ENCODE results near the gene TMEM123. TPM values are rescaled to one million over a fixed set of nuclear protein-coding genes. Genes with fewer than 3 reads are reported as not detected.
A peak's percentile ranks its signal among the peaks of the same experiment; 100 is the strongest.

The TMEM123 gene
- total RNA-seq, 2 experiments from 2014 or later = 288 to 307 TPM

GRCh38 chr11:102462610-102463009 is 10.0 kb upstream of the TMEM123 start:
- Histone ChIP-seq H3K4me1 (ENCODE audit: insufficient read depth, low read length) (peaks cover 21% of the 10 kb centered on the region), H3K27me3 (ENCODE audit: control insufficient read depth in 1 of 2, insufficient read depth in 2 of 2, low read length in 2 of 2) (no peaks in the 10 kb centered on the region), H3K27ac (ENCODE audit: low read depth in 1 of 2, low read length in 2 of 2) (no peak overlapping the region), H3K9me3 (ENCODE audit: control insufficient read depth in 1 of 2, insufficient read depth in 1 of 2, low read length in 2 of 2) (no peaks in the 10 kb centered on the region), H3K36me3 (ENCODE audit: insufficient read depth, low read length) (no peaks in the 10 kb centered on the region), H3K4me3 (ENCODE audit: low read length) (no peak overlapping the region)
- no peak for ATAC-seq (ENCODE audit: poor library complexity)
- no peaks in the 10 kb centered on the region for H3K27me3 Mint-ChIP-seq
- peaks cover 72% of the 10 kb centered on the region for H3K4me1 Mint-ChIP-seq (ENCODE audit: low read depth)
- H3K4me3 Mint-ChIP-seq = no peak overlapping the region
- ChIA-PET POLR2A (interaction anchor here (1.1 to 1.5 kb wide), 4 partner anchors 8 to 56 kb away, joined by 3 to 6 read pairs (median 4); partner anchors contain the start of gene TMEM123), CTCF (no interaction called here)
- no peak overlapping the region for H3K27ac Mint-ChIP-seq
- H3K9me3 Mint-ChIP-seq = no peaks in the 10 kb centered on the region
- intact Hi-C loops (cut with DNase I, micrococcal nuclease) = no loop called here
- peak in 1 of 14 experiments; percentile 28 for DNase-seq
- TF ChIP-seq, protein P1, sequence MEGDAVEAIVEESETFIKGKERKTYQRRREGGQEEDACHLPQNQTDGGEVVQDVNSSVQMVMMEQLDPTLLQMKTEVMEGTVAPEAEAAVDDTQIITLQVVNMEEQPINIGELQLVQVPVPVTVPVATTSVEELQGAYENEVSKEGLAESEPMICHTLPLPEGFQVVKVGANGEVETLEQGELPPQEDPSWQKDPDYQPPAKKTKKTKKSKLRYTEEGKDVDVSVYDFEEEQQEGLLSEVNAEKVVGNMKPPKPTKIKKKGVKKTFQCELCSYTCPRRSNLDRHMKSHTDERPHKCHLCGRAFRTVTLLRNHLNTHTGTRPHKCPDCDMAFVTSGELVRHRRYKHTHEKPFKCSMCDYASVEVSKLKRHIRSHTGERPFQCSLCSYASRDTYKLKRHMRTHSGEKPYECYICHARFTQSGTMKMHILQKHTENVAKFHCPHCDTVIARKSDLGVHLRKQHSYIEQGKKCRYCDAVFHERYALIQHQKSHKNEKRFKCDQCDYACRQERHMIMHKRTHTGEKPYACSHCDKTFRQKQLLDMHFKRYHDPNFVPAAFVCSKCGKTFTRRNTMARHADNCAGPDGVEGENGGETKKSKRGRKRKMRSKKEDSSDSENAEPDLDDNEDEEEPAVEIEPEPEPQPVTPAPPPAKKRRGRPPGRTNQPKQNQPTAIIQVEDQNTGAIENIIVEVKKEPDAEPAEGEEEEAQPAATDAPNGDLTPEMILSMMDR (IDR thresholded peaks at IDR 0.05) = no peak
- no peaks in the 10 kb centered on the region for H3K36me3 Mint-ChIP-seq (ENCODE audit: low read depth)

DNA sequence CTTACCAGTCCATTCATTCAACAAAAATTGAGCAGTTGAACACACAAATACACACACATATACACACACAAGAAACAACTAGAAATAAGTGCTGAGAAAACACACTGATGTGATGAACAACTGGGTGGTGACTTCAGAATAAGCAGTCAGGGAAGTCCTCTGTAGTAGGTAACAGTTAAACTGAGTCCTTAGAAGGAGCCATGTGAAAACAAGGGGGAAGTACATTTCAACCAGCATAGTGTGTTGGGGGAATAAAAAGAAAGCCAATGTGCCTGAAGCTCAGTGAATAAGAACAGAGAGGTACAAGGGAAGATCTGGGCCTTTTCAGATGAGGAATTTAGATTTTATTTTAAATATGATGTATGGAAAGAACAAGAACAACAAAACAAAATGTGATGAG is 6.8 kb upstream of the TMEM123 start:
- Mint-ChIP-seq H3K9me3 (no peaks in the 10 kb centered on the region), H3K4me3 (no peak overlapping the region), H3K36me3 (ENCODE audit: low read depth) (no peaks in the 10 kb centered on the region), H3K4me1 (ENCODE audit: low read depth) (peaks cover 65% of the 10 kb centered on the region), H3K27me3 (no peaks in the 10 kb centered on the region), H3K27ac (no peak overlapping the region)
- ChIA-PET CTCF (interaction anchor here (1.1 kb wide), 1 partner anchor 40 kb away, joined by 3 read pairs; no protein-coding TSS in a partner anchor), POLR2A (interaction anchor here (0.7 kb wide), 1 partner anchor 18 kb away, joined by 4 read pairs; no protein-coding TSS in a partner anchor)
- DNase-seq (no peak), ATAC-seq (ENCODE audit: poor library complexity) (no peak)
- Histone ChIP-seq H3K27ac (ENCODE audit: low read depth in 1 of 2, low read length in 2 of 2) (no peak overlapping the region), H3K4me3 (ENCODE audit: low read length) (no peak overlapping the region), H3K9me3 (ENCODE audit: control insufficient read depth in 1 of 2, insufficient read depth in 1 of 2, low read length in 2 of 2) (no peaks in the 10 kb centered on the region), H3K27me3 (ENCODE audit: control insufficient read depth in 1 of 2, insufficient read depth in 2 of 2, low read length in 2 of 2) (no peaks in the 10 kb centered on the region), H3K4me1 (ENCODE audit: insufficient read depth, low read length) (peaks cover 20% of the 10 kb centered on the region), H3K36me3 (ENCODE audit: insufficient read depth, low read length) (no peaks in the 10 kb centered on the region)
- TF ChIP-seq, protein P1 (IDR thresholded peaks at IDR 0.05) = no peak
- intact Hi-C loops (cut with DNase I, micrococcal nuclease) = no loop called here

GRCh38 chr11:102458548-102458947 is 6.0 kb upstream of the TMEM123 start:
- H3K9me3 Mint-ChIP-seq = no peaks in the 10 kb centered on the region
- no peak overlapping the region for H3K27ac Mint-ChIP-seq
- no peak overlapping the region for H3K4me3 Mint-ChIP-seq
- H3K4me1 Mint-ChIP-seq (ENCODE audit: low read depth) = peaks cover 67% of the 10 kb centered on the region
- intact Hi-C loops (cut with DNase I, micrococcal nuclease) = no loop called here
- DNase-seq = no peak
- no peaks in the 10 kb centered on the region for H3K36me3 ChIP-seq (ENCODE audit: insufficient read depth, low read length)
- no peaks in the 10 kb centered on the region for H3K27me3 ChIP-seq (ENCODE audit: control insufficient read depth in 1 of 2, insufficient read depth in 2 of 2, low read length in 2 of 2)
- POLR2A ChIA-PET = no interaction called here
- no peaks in the 10 kb centered on the region for H3K36me3 Mint-ChIP-seq (ENCODE audit: low read depth)
- no peaks in the 10 kb centered on the region for H3K9me3 ChIP-seq (ENCODE audit: control insufficient read depth in 1 of 2, insufficient read depth in 1 of 2, low read length in 2 of 2)
- H3K4me1 ChIP-seq (ENCODE audit: insufficient read depth, low read length) = peaks cover 23% of the 10 kb centered on the region
- no peaks in the 10 kb centered on the region for H3K27me3 Mint-ChIP-seq
- TF ChIP-seq, protein P1 (IDR thresholded peaks at IDR 0.05) = no peak
- H3K27ac ChIP-seq (ENCODE audit: low read depth in 1 of 2, low read length in 2 of 2) = no peak overlapping the region
- CTCF ChIA-PET = interaction anchor here (1.2 to 1.7 kb wide), 2 partner anchors 13 to 68 kb away, joined by 3 to 5 read pairs; no protein-coding TSS in a partner anchor
- no peak overlapping the region for H3K4me3 ChIP-seq (ENCODE audit: low read length)
- no peak for ATAC-seq (ENCODE audit: poor library complexity)
